NCI-H2171 (cell line): ENCODE results near the gene NAALADL2.

Source experiments
- DNase-seq: peaks from one replicate; lab custom pipeline; 2025; lab: John Stamatoyannopoulos, UW

NAALADL2 gene

DNA sequence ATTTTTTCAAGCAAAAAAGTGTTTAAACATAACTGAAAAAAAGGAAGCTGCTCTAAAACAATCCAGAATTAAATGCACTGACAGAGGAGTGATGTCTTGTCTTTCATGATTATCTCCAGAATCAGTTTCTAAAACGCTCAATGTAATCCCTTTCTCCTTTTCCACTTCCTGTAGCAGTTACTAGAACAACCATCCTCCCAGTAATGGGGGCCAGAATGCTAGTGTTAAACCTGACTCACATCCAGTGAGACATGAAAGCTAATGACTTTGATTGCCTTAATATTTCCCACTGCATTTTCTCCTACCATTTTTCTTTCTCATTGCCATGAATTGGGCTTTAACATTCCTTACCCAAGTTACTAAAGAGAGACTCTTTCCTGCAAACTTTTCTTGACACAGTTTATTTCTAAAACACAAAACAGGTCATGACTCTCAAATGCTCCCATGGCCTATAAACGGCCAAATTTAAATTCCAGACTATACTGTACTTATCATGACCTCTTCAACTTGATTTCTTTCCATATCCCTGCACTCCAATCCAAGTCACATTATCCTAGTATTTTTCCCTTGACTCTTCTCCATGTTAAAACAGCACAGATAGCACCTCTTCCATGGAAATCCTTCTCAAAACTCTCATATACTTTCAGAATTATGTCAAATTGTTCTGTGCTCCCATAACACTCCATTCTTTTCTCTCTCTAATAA lies 341.4 kb downstream of the NAALADL2 start:
- DNase-seq: no peak

DNA sequence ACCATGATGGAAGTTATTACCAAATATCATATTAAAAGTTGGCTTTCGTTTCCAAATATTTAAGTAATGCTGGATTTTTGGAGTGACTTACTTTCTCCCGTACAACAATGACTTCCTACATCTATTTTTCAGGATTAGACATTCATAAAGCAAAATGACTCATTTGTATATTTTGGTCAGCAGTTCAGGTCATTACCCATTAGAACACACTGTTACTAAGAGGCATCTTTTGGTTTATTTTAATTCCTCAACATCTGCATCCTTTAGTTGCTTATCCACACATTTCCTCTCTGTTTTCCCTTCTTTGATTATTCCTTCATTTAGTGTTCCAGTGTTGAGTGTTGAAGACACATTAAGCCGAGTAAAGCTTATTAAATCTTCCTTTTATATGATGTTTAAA lies 348.2 kb downstream of the NAALADL2 start:
- DNase-seq: no peak

DNA sequence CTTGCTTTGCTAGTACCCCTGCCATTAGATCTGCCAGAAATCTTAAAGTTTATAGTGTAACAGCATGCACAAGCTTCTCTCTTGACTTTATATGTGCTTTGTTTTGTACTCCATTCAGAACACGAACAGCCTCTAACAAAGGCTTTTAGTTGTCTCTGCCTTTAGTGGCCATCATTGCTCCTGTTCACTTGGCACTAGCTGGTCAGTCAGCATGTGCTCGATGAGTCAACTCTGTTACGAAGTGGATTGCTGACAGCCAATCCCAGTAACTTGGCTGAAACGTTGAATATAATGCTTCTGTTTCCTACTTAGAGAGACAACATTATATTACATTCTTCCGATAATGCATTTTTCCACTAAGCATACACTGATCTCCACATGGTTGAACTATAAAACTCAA lies 349.2 kb downstream of the NAALADL2 start:
- DNase-seq: no peak

DNA sequence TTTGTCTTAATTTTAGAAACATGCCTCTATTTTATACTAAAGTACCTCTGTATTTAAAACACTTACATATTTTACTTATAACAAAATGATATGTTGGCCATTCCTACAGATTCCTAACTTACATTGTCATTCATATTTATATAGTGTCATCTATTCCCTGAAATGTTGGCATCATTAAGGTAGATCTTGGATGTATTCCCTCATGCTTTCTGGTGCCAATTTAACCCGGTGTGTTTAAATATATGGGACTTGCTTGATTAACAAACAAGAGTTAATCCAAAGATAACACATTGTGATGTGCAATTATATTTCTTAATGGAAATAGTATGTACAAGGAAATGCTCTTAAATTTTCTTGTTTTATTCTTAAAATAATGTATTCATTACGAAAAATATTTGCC lies 352.3 kb downstream of the NAALADL2 start:
- no peak for DNase-seq

DNA sequence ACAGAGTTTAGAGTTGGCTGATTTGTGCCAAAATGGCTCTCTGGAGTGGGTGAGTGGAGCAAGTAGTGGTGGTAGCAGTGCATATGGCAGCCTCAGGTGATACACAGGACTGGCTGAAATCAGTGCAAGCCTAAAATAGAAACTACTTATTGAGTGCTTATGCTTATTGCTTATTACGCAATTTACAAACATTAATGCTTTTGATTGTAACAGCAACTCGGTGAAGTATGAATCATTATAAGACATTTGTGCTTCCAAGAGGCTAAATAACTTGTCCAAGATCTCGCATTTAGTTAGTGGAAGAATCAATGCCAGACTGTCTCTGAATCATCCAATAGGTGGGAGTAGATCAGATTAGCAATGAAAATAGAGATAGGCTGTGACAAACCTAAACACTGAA lies 353.8 kb downstream of the NAALADL2 start:
- DNase-seq: no peak

DNA sequence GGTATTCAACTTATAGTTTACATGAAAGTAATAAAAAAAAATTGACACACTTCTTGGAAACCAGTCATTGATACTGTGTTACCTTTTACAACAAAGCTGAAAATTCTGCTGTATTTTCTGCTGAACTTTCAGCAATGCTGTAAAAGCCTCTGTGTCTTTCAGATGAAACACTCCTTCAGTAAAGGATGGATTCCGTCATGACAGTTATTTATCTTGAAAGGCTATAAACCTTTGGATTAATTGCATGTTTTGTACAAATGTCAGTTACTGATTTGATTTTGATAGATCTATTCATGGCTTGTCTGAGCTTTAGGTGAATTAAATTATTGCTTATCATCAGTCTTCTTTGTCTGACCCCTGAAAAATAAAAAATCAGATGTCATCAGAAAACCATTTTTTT lies 355.1 kb downstream of the NAALADL2 start:
- no peak for DNase-seq

DNA sequence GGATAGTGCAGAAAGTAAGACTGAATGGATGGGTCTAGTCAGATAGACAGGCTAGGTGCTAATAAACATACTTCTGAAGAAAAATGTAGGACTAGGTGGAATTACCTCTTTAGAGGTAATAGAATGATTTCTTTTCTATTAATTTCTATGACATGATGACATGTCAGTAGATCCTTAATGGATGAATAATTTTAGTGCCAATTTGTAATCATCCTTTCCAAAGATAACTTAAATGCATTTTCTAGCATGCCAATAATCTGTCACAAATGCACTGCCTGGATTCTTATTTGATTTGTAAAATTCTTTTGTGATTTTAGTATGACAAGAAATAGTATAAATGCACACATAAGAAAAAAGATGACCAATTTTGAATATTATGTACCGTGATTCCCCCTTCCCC lies 356.7 kb downstream of the NAALADL2 start:
- no peak for DNase-seq

DNA sequence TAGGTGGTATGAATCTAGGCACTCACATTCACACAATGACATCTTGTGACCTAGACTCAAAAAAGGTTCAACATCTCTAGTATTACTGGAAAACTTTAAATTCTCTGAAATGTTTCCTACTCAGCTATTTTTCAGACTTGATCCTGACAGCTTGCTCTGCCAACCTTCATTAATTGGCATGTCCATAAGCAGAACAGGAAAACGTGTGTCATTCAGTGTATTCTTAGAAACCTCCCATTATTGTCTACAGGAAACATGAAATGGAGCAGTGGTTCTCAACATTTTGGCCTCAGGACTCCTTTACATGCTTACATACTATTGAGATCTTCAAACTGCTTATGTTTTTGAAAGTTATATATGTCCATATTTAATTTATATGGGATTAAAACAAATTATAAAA lies 363.2 kb downstream of the NAALADL2 start:
- DNase-seq: no peak

DNA sequence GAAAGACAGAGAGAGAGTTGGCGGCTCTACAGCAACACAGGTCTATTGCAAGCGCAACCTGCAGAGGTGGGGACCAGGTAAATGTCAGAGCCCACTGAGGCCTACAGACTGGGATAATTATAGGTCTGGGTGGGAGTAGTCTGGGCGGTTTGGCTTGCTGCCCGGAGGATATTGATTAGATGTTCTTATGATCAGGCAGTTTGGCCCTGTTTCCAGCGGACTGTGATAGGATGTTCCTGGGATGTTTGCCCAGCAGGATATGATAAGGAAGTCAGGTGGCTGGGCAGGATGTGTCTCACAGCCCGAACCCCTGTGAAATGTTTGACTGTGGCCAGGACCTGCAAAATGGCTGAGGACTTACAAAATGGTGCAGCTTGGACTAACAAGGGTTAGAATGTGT lies 364.9 kb downstream of the NAALADL2 start:
- no peak for DNase-seq

DNA sequence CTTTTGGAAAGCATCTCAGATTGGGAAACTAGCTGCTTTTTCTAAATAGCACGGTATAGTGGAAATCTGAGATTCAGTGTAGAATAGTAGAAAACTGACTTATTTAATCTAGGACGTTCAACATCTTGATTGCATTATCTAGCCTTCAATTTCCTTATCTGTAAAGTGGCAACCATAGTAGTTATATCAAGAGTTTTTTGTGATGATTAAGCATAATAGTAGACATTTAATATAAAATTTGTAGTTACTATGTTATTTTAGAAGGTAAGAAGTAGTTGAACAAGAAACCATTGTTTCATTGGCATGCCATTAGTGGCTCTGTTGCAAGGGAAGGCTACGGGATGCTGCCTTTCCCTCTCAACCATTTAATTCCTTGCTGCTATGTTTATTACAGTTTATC lies 367.3 kb downstream of the NAALADL2 start:
- DNase-seq: no peak

DNA sequence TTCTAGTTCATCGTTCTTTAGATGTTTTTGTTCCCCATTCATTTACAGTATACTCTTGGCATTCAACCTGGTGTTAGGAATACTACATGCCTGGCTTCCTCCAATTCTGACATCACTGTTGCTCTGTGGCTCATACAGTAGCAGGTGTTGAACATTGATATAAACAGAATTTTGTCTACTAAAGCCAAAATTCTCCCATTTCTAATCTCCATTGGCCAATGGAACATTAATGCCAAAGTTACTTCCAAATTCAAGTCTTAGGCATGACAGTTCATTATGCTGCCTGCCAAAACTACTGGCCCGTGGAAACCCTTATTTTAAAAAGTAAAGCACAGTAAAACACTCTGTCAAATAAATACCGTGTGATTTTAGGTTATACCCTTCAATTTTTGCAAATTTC lies 368.0 kb downstream of the NAALADL2 start:
- DNase-seq: no peak

DNA sequence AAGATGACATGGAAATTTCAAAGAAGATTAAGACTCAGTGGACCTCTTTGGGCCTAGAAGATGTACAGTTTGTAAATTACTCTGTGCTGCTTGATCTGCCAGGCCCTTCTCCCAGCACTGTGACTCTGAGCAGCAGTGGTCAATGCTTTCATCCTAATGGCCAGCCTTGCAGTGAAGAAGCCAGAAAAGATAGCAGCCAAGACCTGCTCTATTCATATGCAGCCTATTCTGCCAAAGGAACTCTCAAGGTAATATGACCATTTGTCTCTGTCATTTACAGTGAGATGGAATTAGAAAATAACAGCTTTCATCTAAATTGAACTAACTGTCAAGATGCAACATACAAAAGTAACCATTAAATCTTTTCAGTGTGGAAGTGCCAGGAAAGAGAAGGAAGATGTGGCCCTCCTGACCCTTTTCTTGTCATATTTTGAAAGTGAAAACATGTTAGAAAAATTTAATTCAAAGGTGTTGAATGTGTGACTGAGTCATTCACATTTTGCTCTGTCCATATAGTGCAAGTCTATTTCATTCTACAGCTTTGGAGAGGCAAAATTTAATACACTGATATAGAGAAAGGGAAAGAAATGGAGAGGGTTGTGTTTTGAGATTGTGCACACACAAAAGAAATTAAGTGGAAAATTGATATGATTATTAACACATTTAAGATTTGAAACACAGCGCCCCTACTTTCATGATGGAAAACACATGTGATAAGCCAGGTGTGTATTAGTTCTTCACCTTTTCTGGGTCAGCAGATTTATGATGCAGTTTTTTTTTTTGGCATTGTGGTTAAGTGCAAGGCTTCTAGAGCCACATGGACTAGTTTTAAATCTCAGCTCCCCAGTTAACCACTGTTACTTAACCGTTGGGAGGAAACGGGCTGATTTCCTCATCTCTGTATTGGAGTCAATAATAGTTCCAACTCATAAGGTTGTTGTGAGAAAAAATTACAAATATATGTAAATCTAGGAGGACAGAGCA lies 375.1 kb downstream of the NAALADL2 start:
- no peak for DNase-seq

DNA sequence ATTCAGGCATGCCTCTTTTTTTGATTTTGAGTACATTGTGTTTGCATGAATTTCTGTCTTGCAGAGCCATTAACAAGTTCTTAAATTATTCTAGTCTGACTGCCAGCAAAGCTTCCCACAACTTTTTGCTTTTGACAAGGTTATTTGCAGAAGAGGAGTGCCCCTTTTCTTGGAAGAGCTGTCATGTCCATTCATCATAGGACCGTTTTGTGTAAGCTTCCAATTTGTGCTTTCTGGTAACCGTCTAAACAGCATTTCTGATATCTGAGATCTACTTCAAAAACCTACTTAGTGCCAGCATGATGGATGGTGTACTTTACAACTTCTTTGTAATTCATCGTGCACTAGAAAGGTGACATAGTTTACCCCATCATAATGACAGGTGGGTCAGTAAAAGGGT lies 379.7 kb downstream of the NAALADL2 start:
- DNase-seq: no peak

DNA sequence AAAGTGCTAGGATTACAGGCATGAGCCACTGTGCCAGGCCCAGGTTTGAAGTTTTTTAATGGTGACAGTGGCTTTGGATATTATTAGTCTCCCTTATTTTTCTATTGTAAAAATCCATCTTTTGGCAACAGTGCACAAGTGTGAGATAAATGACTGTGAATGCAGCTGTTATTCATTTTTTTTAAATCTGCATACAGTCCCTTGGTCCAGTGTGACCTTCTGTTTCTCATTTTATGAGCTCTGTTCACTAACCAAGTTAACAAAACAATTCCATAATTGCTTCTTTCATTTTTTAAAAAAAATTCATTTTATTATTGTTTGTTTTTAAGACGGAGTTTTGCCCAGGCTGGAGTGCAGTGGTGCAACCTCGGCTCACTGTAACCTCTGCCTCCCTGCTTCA lies 381.8 kb downstream of the NAALADL2 start:
- DNase-seq: no peak

DNA sequence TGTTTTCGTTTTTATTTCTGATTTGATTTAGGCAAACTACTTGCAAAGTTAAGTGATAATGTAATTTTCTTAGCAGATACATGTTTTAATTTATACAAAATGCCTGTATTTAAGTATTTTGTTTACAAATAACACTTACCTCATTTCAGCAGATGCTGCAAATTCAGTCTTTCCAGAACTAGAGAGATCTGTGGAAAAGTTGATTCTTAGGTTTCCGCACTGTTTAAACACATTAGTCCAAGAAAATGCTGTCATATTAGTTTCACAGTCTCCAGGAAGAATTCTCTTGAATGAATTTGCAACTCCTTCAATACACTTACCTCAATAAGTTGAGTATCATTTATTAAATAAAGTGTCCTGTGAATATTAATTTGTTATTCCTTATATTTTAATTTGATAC lies 383.1 kb downstream of the NAALADL2 start:
- no peak for DNase-seq

DNA sequence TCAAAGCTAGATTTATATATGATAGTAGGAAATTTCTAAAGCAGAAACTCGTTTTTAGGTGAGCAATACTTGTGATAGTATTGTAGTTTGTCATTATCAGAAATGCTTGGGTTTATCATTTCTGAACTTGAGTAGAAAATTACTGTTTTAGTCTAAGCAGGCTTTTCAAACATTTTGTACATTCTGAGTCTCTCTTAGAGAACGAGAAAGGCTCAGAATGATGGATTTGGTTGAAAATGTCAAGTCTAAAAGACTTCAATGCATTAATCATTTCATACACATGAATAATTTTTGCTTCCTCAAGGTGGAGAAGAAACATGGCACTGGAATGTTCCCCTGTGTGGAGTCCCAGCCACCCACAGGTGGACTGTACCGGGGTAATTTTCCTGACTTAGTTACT lies 387.1 kb downstream of the NAALADL2 start:
- DNase-seq: no peak

DNA sequence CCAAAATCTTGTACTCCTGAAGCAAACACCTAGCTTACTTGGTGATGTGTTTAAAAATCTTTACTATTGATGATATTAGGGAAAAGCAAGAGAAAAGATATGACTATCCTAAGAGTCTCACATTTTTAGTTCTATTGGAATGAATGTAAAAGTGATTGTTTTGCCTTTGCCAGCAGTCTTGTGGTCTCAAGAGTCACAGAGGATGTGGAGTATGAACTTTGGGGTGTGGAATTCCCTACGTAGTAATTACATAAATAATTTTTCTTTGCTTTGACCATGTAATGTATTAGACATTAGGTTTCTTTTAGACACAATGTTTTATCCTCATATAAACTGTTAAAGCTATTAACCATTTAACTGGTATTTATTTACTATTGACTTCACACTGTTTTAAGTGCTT lies 387.6 kb downstream of the NAALADL2 start:
- no peak for DNase-seq

DNA sequence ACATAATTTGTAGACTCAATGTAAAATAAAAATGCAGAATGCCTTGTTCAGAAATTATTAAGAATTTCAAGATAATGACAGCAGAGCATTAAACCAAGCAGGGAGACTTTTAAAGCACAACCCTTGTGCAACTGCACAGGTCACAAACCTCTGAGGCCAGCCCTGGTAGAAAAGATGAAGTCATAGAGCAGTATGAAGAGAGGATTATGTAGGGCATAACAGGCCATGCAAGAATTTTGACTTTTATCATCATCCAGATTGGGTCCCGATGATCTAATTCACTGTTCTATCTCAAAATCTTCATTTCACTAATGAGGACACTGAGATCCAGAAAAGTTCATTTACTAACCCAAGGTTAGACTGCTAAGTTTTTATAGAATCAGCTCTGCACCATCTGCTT lies 388.5 kb downstream of the NAALADL2 start:
- no peak for DNase-seq

DNA sequence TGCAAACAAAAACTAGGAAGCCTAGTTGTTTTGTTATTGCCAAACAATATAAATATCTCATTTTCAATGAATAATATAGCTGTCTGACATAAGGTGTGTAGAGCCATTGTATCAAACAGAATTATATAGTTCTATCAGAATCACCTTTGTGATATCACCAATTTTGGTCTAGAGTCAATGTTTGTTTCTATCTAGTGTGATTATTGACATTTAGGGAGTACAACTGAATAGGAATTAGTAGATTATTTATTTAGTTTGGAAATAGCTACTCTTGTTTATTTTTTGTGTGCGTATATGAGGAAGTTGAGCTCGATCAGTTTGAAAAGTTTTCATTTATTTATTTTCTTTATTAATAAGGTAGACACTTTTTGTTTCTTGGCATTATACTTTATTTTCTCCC lies 389.7 kb downstream of the NAALADL2 start:
- no peak for DNase-seq

DNA sequence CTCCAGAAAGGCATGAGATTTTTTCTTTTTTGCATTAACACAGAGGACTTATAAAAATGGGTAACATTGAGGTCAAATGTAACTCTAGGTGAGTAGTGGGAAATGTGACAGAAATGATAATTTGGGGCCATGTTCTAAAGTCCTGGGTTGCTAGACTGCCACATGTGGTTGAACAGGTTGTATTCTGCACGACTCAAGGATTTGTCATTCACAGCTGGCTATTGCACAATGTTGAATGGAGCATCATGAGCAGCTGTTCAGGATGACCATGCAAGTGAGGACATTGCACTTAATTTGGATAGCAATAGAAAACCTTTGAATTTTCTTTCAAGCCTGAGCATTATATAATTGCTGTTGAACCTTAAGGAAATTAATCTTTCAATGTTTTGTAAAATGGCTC lies 396.6 kb downstream of the NAALADL2 start:
- no peak for DNase-seq

DNA sequence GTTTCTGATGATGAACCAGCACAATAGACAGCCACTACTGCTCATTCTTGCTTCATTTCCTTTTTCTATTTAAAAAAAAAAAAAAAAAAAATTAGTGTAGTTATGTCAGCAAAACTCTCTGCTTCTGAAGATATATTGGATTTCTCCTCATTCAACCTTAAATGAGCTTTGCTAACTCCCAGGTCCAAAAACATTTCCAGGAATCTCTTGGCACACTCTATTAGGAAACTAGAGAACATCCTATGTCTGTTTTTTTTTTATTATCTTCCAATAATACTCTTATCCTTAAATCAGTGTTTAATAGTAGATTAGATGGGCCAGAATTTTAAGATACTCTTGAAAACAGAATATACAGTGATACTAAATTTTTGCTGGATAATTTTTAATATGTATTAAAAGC lies 398.0 kb downstream of the NAALADL2 start:
- DNase-seq: no peak

DNA sequence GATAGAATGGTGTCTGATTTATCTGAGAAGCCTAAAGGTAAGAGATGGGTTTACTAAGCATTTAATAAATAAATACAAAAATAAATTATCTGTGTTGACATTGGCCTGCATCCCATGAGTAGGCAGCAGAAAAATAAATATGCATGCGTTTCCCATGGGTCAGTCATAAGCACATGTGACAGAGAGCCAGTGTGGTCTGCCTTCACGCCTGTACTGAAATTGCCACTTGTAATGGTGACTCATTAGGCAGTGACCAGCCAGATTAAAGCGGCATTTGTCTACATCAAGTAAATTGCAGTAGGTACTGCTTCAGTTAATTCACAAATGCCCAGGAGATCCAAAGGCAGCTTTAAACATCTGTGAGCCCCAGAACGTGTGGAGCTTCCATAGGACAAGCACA lies 399.6 kb downstream of the NAALADL2 start:
- DNase-seq: no peak

DNA sequence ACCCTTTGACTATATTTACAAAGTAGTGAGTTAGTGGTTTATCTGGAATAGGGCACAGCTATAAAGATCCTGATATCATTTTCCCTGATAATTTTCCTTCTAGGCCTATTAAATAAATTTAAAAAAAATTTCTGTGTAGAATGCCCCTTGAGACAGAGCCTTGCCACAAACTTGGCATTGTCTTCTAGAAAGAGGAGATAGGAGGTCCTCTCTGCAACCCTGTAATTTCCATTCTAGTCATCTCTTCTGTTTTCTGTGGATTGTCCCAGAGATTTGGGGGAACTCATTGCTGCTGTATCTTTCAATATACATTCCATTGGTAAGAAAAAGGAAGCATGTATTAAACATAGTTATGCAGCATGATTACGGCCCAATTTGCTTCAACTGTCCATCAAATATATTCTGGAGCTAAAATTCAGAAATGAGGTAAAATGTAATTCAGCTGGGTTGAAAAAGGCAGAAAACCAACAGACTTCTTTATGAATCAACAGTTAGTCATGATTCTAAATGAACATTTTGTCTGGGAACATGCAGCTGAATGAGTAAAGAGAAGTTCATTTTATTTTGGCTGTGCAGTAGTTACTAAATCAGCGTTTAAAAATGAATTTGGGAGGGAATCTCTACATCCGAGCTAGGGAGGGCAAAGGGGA lies 401.1 kb downstream of the NAALADL2 start:
- no peak for DNase-seq
